T-cell (primary cell): ENCODE results near the gene CD274. TPM values are rescaled to one million over a fixed set of nuclear protein-coding genes. Genes with fewer than 3 reads are reported as not detected.
A peak's percentile ranks its signal among the peaks of the same experiment; 100 is the strongest.
"Not testable (repeated sequence)": the region's sequence is repeated elsewhere in the genome, so short reads cannot be mapped to it uniquely, and the experiment has no call there.

Source experiments
- ATAC-seq, 4 experiments: fragments of 200-7000 bp in 3 of 4; fragments of 150-1000 bp in 1 of 4; cut with Tn5 transposase; replicated peaks in 1 of 4; 1 replicate in 3 of 4; 2 replicates in 1 of 4; pipeline ENCODE4 v1.10.0; 2021; ENCODE audit warnings: moderate library complexity in 3 of 4, mild to moderate bottlenecking in 2 of 4, moderate number of reproducible peaks in 1 of 4
- CTCF ChIA-PET, 2 donors: fragments of 300-600 bp; sonication (Branson Sonifier 250); formaldehyde crosslinking; loops; one replicate each; lab custom pipeline; 2022; ENCODE audit warnings: antibody characterized with exemption in 2 of 2; lab: Charles Lee
- POLR2A ChIA-PET, 2 donors: fragments of 300-600 bp; sonication (Branson Sonifier 250); formaldehyde crosslinking; loops; one replicate each; lab custom pipeline; 2022; ENCODE audit warnings: antibody characterized with exemption in 2 of 2; lab: Charles Lee
- DNase-seq, 35 experiments: peaks; one replicate each; pipeline versions ENCODE4 v3.0.0 to v3.0.0-alpha.2; 2013 to 2023
- H3K27ac ChIP-seq: one replicate; pipeline ENCODE4 v1.5.1; 2013; ENCODE audit warnings: low read length
- H3K27me3 ChIP-seq, 2 experiments: replicated peaks in 1 of 2; 1 replicate in 1 of 2; 2 replicates in 1 of 2; pipeline versions ENCODE4 v1.6.1 to v1.7.0; 2013; ENCODE audit warnings: low read length in 1 of 2, mixed read lengths in 1 of 2; ENCODE audit not compliant: control insufficient read depth in 2 of 2, insufficient read depth in 2 of 2; ENCODE audit errors: extremely low read depth in 1 of 2
- H3K36me3 ChIP-seq, 2 donors: 1 replicate in 1 of 2; 2 replicates in 1 of 2; pipeline versions ENCODE4 v1.6.1 to v1.7.0; 2013; ENCODE audit warnings: low read length in 1 of 2; ENCODE audit not compliant: control insufficient read depth in 2 of 2, insufficient read depth in 1 of 2; ENCODE audit errors: extremely low read depth in 1 of 2
- H3K4me1 ChIP-seq, 2 experiments: 1 replicate in 1 of 2; 2 replicates in 1 of 2; pipeline versions ENCODE4 v1.6.1 to v1.7.0; 2013; ENCODE audit warnings: low read length in 2 of 2, mixed read lengths in 1 of 2; ENCODE audit not compliant: insufficient read depth in 2 of 2, control insufficient read depth in 1 of 2; ENCODE audit errors: extremely low read depth in 1 of 2
- H3K4me3 ChIP-seq, 2 donors: 1 replicate in 1 of 2; 2 replicates in 1 of 2; pipeline versions ENCODE4 v1.5.1 to v1.7.0; 2013; ENCODE audit warnings: mild to moderate bottlenecking in 2 of 2, low read length in 1 of 2, moderate library complexity in 1 of 2; ENCODE audit not compliant: control insufficient read depth in 1 of 2; ENCODE audit errors: extremely low read depth in 1 of 2
- H3K9me3 ChIP-seq: 2 replicates; pipeline ENCODE4 v1.7.0; 2013
- H3K27ac Mint-ChIP-seq, 2 donors: one replicate each; pipeline ENCODE4 v1.8.0; 2020 to 2021; ENCODE audit warnings: mild to moderate bottlenecking in 2 of 2, mixed read lengths in 2 of 2
- H3K27me3 Mint-ChIP-seq, 2 donors: one replicate each; pipeline ENCODE4 v1.8.0; 2021 to 2022; ENCODE audit warnings: mixed read lengths in 2 of 2
- H3K36me3 Mint-ChIP-seq: one replicate; pipeline ENCODE4 v1.8.0; 2021; ENCODE audit warnings: mixed read lengths
- H3K4me1 Mint-ChIP-seq, 3 donors: one replicate each; pipeline ENCODE4 v1.8.0; 2020 to 2022; ENCODE audit warnings: mixed read lengths in 3 of 3, mild to moderate bottlenecking in 1 of 3
- H3K4me3 Mint-ChIP-seq, 3 donors: one replicate each; pipeline ENCODE4 v1.8.0; 2020 to 2022; ENCODE audit warnings: mild to moderate bottlenecking in 3 of 3, mixed read lengths in 3 of 3, moderate library complexity in 3 of 3
- H3K9me3 Mint-ChIP-seq, 3 donors: one replicate each; pipeline ENCODE4 v1.8.0; 2020 to 2022; ENCODE audit warnings: mixed read lengths in 3 of 3
- WGBS: methylation state at CpG from one replicate; pipeline ENCODE4 v1.1.5; 2013; ENCODE audit warnings: missing lambda C conversion rate; ENCODE audit not compliant: insufficient coverage; 5-methylcytosine and 5-hydroxymethylcytosine counted together
- total RNA-seq, 35 experiments: library from RNA in 6 of 35; stranded (reverse) in 6 of 35; fragments of 120-200 nt in 1 of 35; gene quantifications; one replicate each; pipeline versions ENCODE4 v1.2.1 to v1.2.4 and lab custom pipeline; 2013 to 2026

Gene CD274
- total RNA-seq, 5 donors from 2014 or later (not counting 1 experiment from before 2014, with no cell fraction given), result 6.6 to 11.4 (median 7.2) TPM

- H3K9me3 Mint-ChIP-seq, H3K27ac Mint-ChIP-seq, ATAC-seq, H3K36me3 Mint-ChIP-seq, H3K4me1 ChIP-seq, H3K4me3 Mint-ChIP-seq, DNase-seq, H3K4me3 ChIP-seq, H3K27me3 Mint-ChIP-seq, H3K9me3 ChIP-seq, H3K27me3 ChIP-seq, H3K27ac ChIP-seq, H3K36me3 ChIP-seq: not testable (repeated sequence)
- CTCF ChIA-PET, result interaction anchor here in 1 of 2 donors (0.7 kb wide), 1 partner anchor 762 kb away, joined by 5 read pairs; no protein-coding TSS in a partner anchor
- POLR2A ChIA-PET, result interaction anchor here in 1 of 2 donors (0.6 kb wide), 2 partner anchors 262 to 367 kb away, joined by 7 to 8 read pairs; no protein-coding TSS in a partner anchor
- WGBS, result no CpG with 5 or more reads among the region's 3 CpGs
- H3K4me1 Mint-ChIP-seq, result peaks cover 11 to 15% (median 12%) of the 10 kb centered on the region in 3 donors
These were observed 44.4 kb downstream of the CD274 start for GRCh38 chr9:5494765-5495164.

- Mint-ChIP-seq H3K9me3 (peaks cover 3 to 7% (median 6%) of the 10 kb centered on the region in 3 donors), H3K36me3 (no peaks in the 10 kb centered on the region), H3K4me3 (no peak overlapping the region), H3K27ac (no peak overlapping the region), H3K27me3 (peaks cover 0 to 2% of the 10 kb centered on the region in 2 donors), H3K4me1 (peaks cover 1 to 5% (median 4%) of the 10 kb centered on the region in 3 donors)
- peaks cover 0 to 1% of the 10 kb centered on the region in 2 experiments for H3K4me1 ChIP-seq
- DNase-seq (no peak), ATAC-seq (no peak)
- no peak overlapping the region for H3K4me3 ChIP-seq
- H3K27me3 ChIP-seq, result peaks cover 0 to 14% of the 10 kb centered on the region in 2 experiments
- H3K36me3 ChIP-seq, result no peaks in the 10 kb centered on the region
- no peak overlapping the region for H3K27ac ChIP-seq
- no peaks in the 10 kb centered on the region for H3K9me3 ChIP-seq
- WGBS, result no CpG with 5 or more reads among the region's 1 CpG
- CTCF ChIA-PET, result interaction anchor here (0.6 to 1.5 kb wide), 2 partner anchors 91 to 490 kb away, joined by 3 to 4 read pairs; no protein-coding TSS in a partner anchor
- POLR2A ChIA-PET, result interaction anchor here in 1 of 2 donors (0.6 kb wide), 2 partner anchors 57 to 509 kb away, joined by 3 to 8 read pairs; a partner anchor contains a TSS
These were observed 48.8 kb downstream of the CD274 start for GRCh38 chr9:5499157-5499556.

- ATAC-seq (no peak), DNase-seq (no peak)
- Mint-ChIP-seq H3K9me3 (peaks cover 9 to 14% (median 13%) of the 10 kb centered on the region in 3 donors), H3K4me3 (no peak overlapping the region), H3K4me1 (peaks cover 7% of the 10 kb centered on the region in 3 donors), H3K27ac (no peak overlapping the region), H3K27me3 (peaks cover 0 to 2% of the 10 kb centered on the region in 2 donors), H3K36me3 (peaks cover 3% of the 10 kb centered on the region)
- POLR2A ChIA-PET, result no interaction called here
- CTCF ChIA-PET, result interaction anchor here in 1 of 2 donors (1.5 kb wide), 1 partner anchor 90 kb away, joined by 4 read pairs; no protein-coding TSS in a partner anchor
- Histone ChIP-seq H3K4me1 (no peaks in the 10 kb centered on the region), H3K4me3 (no peak overlapping the region), H3K36me3 (no peaks in the 10 kb centered on the region), H3K27me3 (peaks cover 0 to 14% of the 10 kb centered on the region in 2 experiments), H3K27ac (no peak overlapping the region), H3K9me3 (no peaks in the 10 kb centered on the region)
- WGBS, result 74% methylated on average over 4 of the region's 4 CpGs
These were observed 49.6 kb downstream of the CD274 start for GRCh38 chr9:5499889-5500398.

- Histone ChIP-seq H3K27ac (no peak overlapping the region), H3K27me3 (peaks cover 0 to 14% of the 10 kb centered on the region in 2 experiments), H3K36me3 (no peaks in the 10 kb centered on the region), H3K4me1 (no peaks in the 10 kb centered on the region), H3K9me3 (no peaks in the 10 kb centered on the region), H3K4me3 (no peak overlapping the region)
- no peak for DNase-seq
- Mint-ChIP-seq H3K27ac (no peak overlapping the region), H3K9me3 (peaks cover 9 to 18% (median 13%) of the 10 kb centered on the region in 3 donors), H3K27me3 (peaks cover 0 to 2% of the 10 kb centered on the region in 2 donors), H3K4me1 (peaks cover 7 to 12% (median 12%) of the 10 kb centered on the region in 3 donors), H3K4me3 (no peak overlapping the region), H3K36me3 (peaks cover 3% of the 10 kb centered on the region)
- ChIA-PET POLR2A (no interaction called here), CTCF (no interaction called here)
- 91% methylated on average over 9 of the region's 18 CpGs for WGBS
- ATAC-seq, result no peak
These were observed 50.3 kb downstream of the CD274 start for GRCh38 chr9:5500441-5501235.

- no peak overlapping the region for H3K4me3 ChIP-seq
- H3K9me3 ChIP-seq, result no peaks in the 10 kb centered on the region
- peaks cover 7 to 12% (median 12%) of the 10 kb centered on the region in 3 donors for H3K4me1 Mint-ChIP-seq
- H3K27ac ChIP-seq, result no peak overlapping the region
- 99% methylated on average over 5 of the region's 6 CpGs for WGBS
- no peaks in the 10 kb centered on the region for H3K36me3 ChIP-seq
- peaks cover 9 to 18% (median 13%) of the 10 kb centered on the region in 3 donors for H3K9me3 Mint-ChIP-seq
- no peak for ATAC-seq
- no peak overlapping the region for H3K27ac Mint-ChIP-seq
- ChIA-PET CTCF (no interaction called here), POLR2A (no interaction called here)
- peaks cover 0 to 14% of the 10 kb centered on the region in 2 experiments for H3K27me3 ChIP-seq
- H3K4me1 ChIP-seq, result no peaks in the 10 kb centered on the region
- no peak for DNase-seq
- no peak overlapping the region for H3K4me3 Mint-ChIP-seq
- H3K36me3 Mint-ChIP-seq, result peaks cover 3% of the 10 kb centered on the region
- peaks cover 0 to 2% of the 10 kb centered on the region in 2 donors for H3K27me3 Mint-ChIP-seq
These were observed 52.2 kb downstream of the CD274 start for GRCh38 chr9:5502553-5502952.

GRCh38 chr9:5509573-5509972, 59.2 kb downstream of the CD274 start:
- 94% methylated on average over 2 of the region's 2 CpGs for WGBS
- no peak for ATAC-seq
- peak overlapping the region; percentile 93 to 96 for H3K27ac Mint-ChIP-seq
- peaks cover 1% of the 10 kb centered on the region for H3K36me3 Mint-ChIP-seq
- peaks cover 0 to 7% of the 10 kb centered on the region in 2 experiments for H3K4me1 ChIP-seq
- H3K9me3 Mint-ChIP-seq, result peaks cover 3 to 8% (median 4%) of the 10 kb centered on the region in 3 donors
- ChIA-PET POLR2A (no interaction called here), CTCF (interaction anchor here in 1 of 2 donors (1.8 kb wide), 1 partner anchor 21 kb away, joined by 4 read pairs; no protein-coding TSS in a partner anchor)
- no peak overlapping the region for H3K27ac ChIP-seq
- H3K27me3 Mint-ChIP-seq, result no peaks in the 10 kb centered on the region
- H3K9me3 ChIP-seq, result no peaks in the 10 kb centered on the region
- no peaks in the 10 kb centered on the region for H3K27me3 ChIP-seq
- no peak overlapping the region for H3K4me3 ChIP-seq
- H3K36me3 ChIP-seq, result no peaks in the 10 kb centered on the region
- H3K4me1 Mint-ChIP-seq, result peaks cover 36 to 55% (median 40%) of the 10 kb centered on the region in 3 donors
- DNase-seq, result no peak
- H3K4me3 Mint-ChIP-seq, result peak overlapping the region in 1 of 3 donors; percentile 39
